GM10266 (cell line): ENCODE data around the gene ZNF732.

Experiments used
- DNase-seq: peaks from one replicate; pipeline ENCODE4 v3.0.0; 2012; ENCODE audit errors: extremely low spot score
- CTCF ChIP-seq: IDR thresholded peaks from 2 replicates; pipeline ENCODE4 v1.5.1; 2012; ENCODE audit warnings: mild to moderate bottlenecking, low read depth; ENCODE audit not compliant: control insufficient read depth, insufficient read depth; ENCODE audit errors: missing control alignments

ZNF732 gene

GRCh38 chr4:234178-234577 lies 71.1 kb downstream of the ZNF732 start:
- DNase-seq: no peak
- TF ChIP-seq CTCF: no peak

GRCh38 chr4:223913-224497 lies 81.3 kb downstream of the ZNF732 start:
- DNase-seq: no peak
- TF ChIP-seq CTCF: no peak
